Hematopoietic multipotent progenitor cell (in vitro differentiated cells): ENCODE results near the gene MS4A15. TPM values are rescaled to one million over a fixed set of nuclear protein-coding genes. Genes with fewer than 3 reads are reported as not detected.
"Not testable (repeated sequence)": the region's sequence is repeated elsewhere in the genome, so short reads cannot be mapped to it uniquely, and the experiment has no call there.

ENCODE experiments used
- DNase-seq, 3 donors: peaks; one replicate each; pipeline ENCODE4 v3.0.0-alpha.2; 2011 to 2015; ENCODE audit warnings: low read depth in 2 of 3, low spot score in 2 of 3
- total RNA-seq: library from RNA; depleted of rRNA; stranded (reverse); fragments of >200 nt; gene quantifications from one replicate; pipeline ENCODE4 v1.2.3, GENCODE V29; 2012

MS4A15 gene
- total RNA-seq, 1 donor = not detected

GRCh38 chr11:60750911-60751310 is 5.8 kb upstream of the MS4A15 start:
- no peak for DNase-seq

GRCh38 chr11:60753309-60753708 is 3.4 kb upstream of the MS4A15 start:
- no peak for DNase-seq

- DNase-seq = no peak
These were observed 1.8 kb upstream of the MS4A15 start for GRCh38 chr11:60754887-60755286.

DNA sequence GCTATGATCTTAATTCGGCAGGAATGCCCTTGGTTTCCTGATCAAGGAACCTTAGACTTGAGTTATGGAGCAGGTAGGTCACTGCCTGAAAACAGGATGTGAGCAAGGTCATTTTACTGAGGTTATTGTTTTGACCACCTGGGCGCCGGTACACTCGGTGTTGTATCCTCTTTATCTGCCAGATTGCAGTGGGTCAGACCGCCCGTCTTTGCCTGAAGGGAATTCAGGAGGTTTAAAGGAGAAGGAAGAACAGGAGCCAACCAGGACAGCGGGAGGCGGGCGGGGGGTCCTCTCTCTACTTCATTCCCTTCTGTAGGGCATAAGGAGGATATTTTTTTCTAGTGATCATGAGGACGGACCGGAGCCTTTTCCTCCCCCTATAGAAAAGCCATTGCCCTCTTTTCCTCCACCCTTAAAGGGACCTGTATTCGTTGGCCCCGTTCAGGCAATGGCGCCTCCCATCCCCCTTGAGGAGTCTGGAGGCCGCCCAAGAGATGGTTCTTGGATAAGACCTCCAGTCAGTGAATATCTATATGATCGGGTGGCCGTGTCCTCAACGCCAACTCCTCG is 649 bp downstream of the MS4A15 start:
- DNase-seq = no peak

DNA sequence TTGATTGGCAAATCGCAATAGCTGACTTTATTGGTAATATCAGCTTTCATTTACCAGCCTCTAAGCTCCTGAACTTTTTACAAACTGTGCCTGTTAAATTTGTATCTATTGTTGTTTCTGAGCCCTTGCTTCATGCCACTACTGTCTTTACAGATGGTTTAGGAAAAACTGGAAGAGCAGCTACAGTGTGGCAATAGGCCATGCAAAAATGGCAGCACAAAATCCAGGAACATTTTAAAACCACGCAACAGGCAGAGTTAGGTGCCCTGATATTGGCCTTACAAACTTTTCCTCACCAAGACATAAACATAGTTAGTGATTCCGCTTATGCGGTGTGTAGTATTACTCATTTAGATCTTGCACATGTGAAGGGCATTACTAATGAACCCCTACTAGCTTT is 2.0 kb downstream of the MS4A15 start:
- not testable (repeated sequence) for DNase-seq

- DNase-seq = peak in 2 of 3 donors; percentile 10 to 27
These were observed 3.0 kb downstream of the MS4A15 start for GRCh38 chr11:60759438-60760225.

DNA sequence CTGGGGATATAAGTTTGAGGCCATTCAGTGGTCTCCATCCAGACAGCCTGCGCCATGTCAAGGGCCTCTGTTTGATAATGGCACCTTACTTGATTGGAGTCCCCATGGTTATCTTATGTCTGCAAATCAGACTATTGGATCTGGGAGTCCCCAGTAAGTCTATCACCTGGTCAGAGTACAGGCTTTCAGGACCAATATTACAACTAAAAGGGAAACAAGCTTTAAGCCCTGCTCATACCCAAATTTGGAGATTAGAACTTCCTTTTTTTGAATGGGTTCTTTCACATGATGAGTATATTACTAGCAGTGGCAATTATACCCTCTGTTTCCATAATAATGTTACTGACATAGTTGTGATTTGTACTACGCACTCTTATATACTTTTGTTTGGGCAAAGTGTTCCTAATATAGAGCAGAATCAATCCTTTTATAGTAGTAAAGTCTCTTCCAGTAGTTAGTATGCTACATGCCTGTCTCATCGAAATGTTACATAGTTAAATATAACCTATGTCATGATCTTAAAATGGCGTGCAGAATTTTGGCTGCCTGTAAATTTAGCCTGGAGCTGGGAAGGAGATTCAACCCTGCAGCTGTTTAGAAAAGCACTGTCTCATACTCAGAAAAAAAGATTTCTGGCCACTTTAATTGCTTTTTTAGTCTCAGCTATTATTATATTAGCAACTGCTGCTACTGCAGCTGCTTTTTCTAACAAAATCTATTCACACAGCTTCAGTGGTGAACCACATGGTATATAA is 4.9 kb downstream of the MS4A15 start:
- peak in 1 of 3 donors; percentile 19 for DNase-seq

- DNase-seq = peak in 2 of 3 donors; percentile 12 to 52
These were observed 6.4 kb downstream of the MS4A15 start for GRCh38 chr11:60762851-60763691.

DNA sequence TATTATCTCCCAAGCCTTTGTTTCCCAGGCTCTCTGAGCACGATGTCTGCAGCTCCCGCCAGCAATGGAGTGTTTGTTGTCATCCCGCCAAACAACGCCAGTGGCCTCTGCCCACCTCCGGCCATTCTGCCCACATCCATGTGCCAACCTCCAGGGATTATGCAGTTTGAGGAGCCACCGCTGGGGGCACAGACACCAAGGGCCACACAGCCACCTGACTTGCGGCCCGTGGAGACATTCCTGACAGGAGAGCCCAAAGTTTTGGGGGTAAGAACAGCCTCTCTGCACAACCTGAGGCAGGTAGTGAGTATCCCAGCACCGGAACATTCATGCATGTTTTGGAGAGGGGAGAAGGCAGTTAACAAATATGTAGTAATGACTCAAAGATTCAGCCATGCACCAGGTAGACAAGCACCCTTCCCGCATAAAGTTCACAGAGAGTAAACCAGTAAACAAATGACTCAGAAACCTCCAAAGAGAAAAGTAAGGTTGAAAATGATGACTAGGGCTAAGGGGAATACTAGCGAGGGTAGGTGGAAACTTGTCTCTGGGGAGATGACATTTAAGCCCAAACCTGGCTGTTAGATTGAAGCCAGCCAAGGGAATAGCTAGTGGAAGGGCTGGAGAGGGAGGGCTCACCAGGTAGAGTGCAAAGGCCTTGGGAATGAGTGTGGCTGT is 7.2 kb downstream of the MS4A15 start:
- DNase-seq = no peak

GRCh38 chr11:60764879-60765278 is 8.2 kb downstream of the MS4A15 start:
- no peak for DNase-seq

DNA sequence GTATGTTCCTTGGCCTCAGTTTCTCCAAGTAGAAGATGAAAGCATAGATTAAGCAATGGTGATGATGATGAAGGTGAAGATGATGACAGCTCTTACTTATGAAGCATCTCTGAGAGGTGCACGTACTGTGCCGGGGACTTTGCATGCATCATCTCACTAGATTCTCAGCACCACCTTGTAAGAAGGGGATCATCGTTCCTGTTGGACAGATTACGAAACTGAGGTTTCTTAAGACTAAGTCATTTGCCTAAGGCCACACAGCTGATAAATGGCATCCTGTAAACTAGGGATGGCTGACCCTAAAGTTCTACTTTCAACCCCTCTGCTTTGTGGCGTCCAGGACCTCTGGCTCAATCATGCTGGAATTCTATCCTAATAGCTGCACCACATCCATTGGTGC is 8.7 kb downstream of the MS4A15 start:
- DNase-seq = no peak

- no peak for DNase-seq
These were observed 9.9 kb downstream of the MS4A15 start for GRCh38 chr11:60766547-60766946.

GRCh38 chr11:60767388-60767811 is 10.7 kb downstream of the MS4A15 start:
- DNase-seq = peak in 2 of 3 donors; percentile 16 to 18

GRCh38 chr11:60768202-60768601 is 11.5 kb downstream of the MS4A15 start:
- DNase-seq = no peak

GRCh38 chr11:60769273-60769672 is 12.6 kb downstream of the MS4A15 start:
- no peak for DNase-seq

DNA sequence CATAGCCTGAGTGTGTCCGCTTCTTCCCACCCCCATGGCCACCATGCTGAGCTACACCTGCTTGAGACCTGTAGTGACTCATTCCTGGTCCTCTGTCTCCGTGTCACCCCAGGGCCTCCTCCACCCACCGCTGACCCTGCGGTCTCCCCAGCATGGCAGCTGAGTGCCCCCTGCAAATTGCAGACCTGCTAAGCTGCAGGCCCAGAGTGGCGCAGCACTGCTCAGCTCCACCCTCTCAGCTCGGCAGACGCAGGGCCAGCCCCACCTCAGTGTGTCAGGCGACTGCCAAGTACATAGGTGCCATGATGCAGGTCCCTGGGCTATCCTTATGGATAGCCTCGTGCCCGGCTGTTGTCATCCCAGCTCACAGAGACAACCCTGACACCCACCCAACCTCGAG is 13.1 kb downstream of the MS4A15 start:
- DNase-seq = no peak

DNA sequence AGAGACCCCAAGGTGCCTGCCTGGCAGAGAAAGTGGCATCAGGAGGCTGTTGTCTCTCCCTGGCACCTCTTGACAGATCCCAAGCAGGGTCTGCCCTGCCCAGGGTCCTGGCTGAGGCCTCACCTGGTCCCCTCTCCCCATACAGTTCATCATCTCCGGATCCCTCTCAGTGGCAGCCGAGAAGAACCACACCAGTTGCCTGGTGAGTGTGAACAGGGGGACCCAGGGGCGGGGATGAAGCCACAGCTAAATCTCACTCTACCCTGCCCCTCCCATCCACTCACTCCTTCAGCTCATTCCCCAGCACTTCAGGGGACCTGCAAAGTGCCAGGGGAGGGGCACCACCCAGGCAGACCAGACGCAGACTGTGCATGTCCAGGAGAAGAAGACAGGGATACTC is 14.5 kb downstream of the MS4A15 start:
- no peak for DNase-seq

GRCh38 chr11:60771879-60772525 is 15.3 kb downstream of the MS4A15 start:
- DNase-seq = no peak

DNA sequence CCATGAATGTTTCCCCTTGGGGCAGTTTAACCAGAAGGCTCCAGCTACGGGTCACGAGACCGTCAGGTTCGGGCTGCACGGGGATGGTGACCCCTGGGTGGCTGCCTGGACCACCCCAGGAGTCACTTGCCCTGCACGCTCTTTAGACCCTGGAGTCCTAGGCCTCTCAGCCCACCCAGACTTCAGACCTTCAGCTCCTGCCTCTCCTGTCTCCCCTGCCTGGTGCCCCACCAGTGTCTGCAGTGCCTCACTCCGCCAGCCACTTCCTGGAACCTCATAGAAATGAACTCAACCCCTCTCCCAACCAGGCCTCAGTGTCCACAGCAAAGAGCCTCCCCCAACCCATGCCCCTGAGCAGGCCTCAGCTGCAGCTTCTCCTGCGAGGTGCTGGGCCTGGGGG is 16.0 kb downstream of the MS4A15 start:
- no peak for DNase-seq

DNA sequence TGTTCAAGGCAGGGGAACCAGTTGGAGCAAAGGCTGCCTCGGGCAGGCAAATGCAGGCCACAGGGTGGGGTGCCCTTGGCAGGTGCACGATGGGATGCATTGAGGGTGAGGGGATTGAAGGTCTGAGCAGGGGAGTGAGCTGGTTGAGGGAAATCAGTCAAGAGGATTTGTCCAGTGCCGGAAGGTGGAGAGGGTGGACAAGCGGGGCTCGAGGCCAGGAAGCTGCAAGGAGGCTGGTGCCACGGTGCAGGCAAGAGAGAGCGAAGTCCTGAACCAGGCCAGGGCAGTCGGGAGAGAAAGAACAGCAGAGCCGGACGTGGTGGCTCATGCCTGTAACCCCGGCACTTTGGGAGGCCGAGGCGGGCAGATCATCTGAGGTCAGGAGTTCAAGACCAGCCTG is 18.1 kb downstream of the MS4A15 start:
- DNase-seq = no peak
